Tibial nerve (tissue), 4 donors: ENCODE data around the gene FGF14. TPM values are rescaled to one million over a fixed set of nuclear protein-coding genes. Genes with fewer than 3 reads are reported as not detected.

Experiments used
- DNase-seq, 2 donors: peaks; one replicate each; pipeline ENCODE4 v3.0.0-alpha.2; 2019; ENCODE audit warnings: low spot score in 2 of 2
- H3K27ac ChIP-seq, 4 donors: fragments of 200-600 bp; sonication (generic) in 3 of 4; one replicate each; pipeline ENCODE4 v1.5.1; 2017 to 2019; ENCODE audit warnings: mild to moderate bottlenecking in 1 of 4
- H3K27me3 ChIP-seq, 2 donors: fragments of 200-600 bp; sonication (generic) in 1 of 2; one replicate each; pipeline versions ENCODE4 v1.5.1 to v1.6.0; 2017 to 2019
- H3K36me3 ChIP-seq, 3 donors: fragments of 200-600 bp; sonication (generic); one replicate each; pipeline ENCODE4 v1.5.1; 2018 to 2019
- H3K4me1 ChIP-seq, 4 donors: fragments of 200-600 bp; sonication (generic) in 3 of 4; one replicate each; pipeline ENCODE4 v1.5.1; 2017 to 2019
- H3K4me3 ChIP-seq, 4 donors: fragments of 200-600 bp; sonication (generic) in 3 of 4; one replicate each; pipeline ENCODE4 v1.5.1; 2017 to 2019; ENCODE audit warnings: mild to moderate bottlenecking in 1 of 4, moderate library complexity in 1 of 4
- H3K9me3 ChIP-seq, 4 donors: fragments of 200-600 bp; sonication (generic) in 3 of 4; one replicate each; pipeline ENCODE4 v1.5.1; 2017 to 2019
- CTCF ChIP-seq, 5 experiments: fragments of 200-600 bp in 3 of 5; fragments of 450-650 bp in 2 of 5; sonication (generic) in 3 of 5; IDR thresholded peaks; one replicate each; pipeline ENCODE4 v1.5.1; 2016 to 2019; ENCODE audit warnings: antibody characterized with exemption in 5 of 5, mild to moderate bottlenecking in 3 of 5, moderate library complexity in 2 of 5
- EP300 ChIP-seq, 2 donors: sonication (generic); formaldehyde crosslinking; IDR thresholded peaks; one replicate each; pipeline ENCODE4 v1.6.1; 2017; ENCODE audit warnings: antibody characterized with exemption in 2 of 2, mild to moderate bottlenecking in 1 of 2
- POLR2A ChIP-seq, 2 donors: fragments of 450-650 bp; IDR thresholded peaks; one replicate each; pipeline ENCODE4 v1.6.1; 2017; ENCODE audit warnings: antibody characterized with exemption in 2 of 2, mild to moderate bottlenecking in 2 of 2, moderate library complexity in 2 of 2
- WGBS, 2 donors: methylation state at CpG; one replicate each; pipeline ENCODE4 v1.1.5; 2018; 5-methylcytosine and 5-hydroxymethylcytosine counted together
- total RNA-seq, 4 donors: library from RNA; depleted of rRNA; stranded (reverse); fragments of >200 nt; gene quantifications; one replicate each; pipeline ENCODE4 v1.1.0, GENCODE V29; 2016

The FGF14 gene
- total RNA-seq, 4 donors from 2014 or later = 0.20 to 2.1 (median 0.21) TPM; not detected in 1

GRCh38 chr13:101817898-101818297, 584.0 kb downstream of the FGF14 start:
- no peaks in the 10 kb centered on the region for H3K9me3 ChIP-seq
- TF ChIP-seq CTCF (IDR thresholded peaks at IDR 0.05) = no peak
- TF ChIP-seq EP300 (IDR thresholded peaks at IDR 0.05) = no peak
- no peak for TF ChIP-seq POLR2A (IDR thresholded peaks at IDR 0.05)
- no peaks in the 10 kb centered on the region for H3K36me3 ChIP-seq
- no peak overlapping the region for H3K4me3 ChIP-seq
- 81 to 82% methylated on average over 3 of the region's 3 CpGs for WGBS, 2 donors
- H3K27me3 ChIP-seq = no peaks in the 10 kb centered on the region
- H3K27ac ChIP-seq = no peak overlapping the region
- no peak for DNase-seq
- no peaks in the 10 kb centered on the region for H3K4me1 ChIP-seq

GRCh38 chr13:101811881-101812280, 590.0 kb downstream of the FGF14 start:
- H3K27ac ChIP-seq = no peak overlapping the region
- no peaks in the 10 kb centered on the region for H3K27me3 ChIP-seq
- no peak for DNase-seq
- H3K4me1 ChIP-seq = no peaks in the 10 kb centered on the region
- H3K9me3 ChIP-seq = no peaks in the 10 kb centered on the region
- TF ChIP-seq CTCF (IDR thresholded peaks at IDR 0.05) (no peak), POLR2A (IDR thresholded peaks at IDR 0.05) (no peak), EP300 (IDR thresholded peaks at IDR 0.05) (no peak)
- no peak overlapping the region for H3K4me3 ChIP-seq
- no peaks in the 10 kb centered on the region for H3K36me3 ChIP-seq
- WGBS, 2 donors = 67 to 74% methylated on average over 1 of the region's 1 CpG

GRCh38 chr13:101811284-101811839, 590.5 kb downstream of the FGF14 start:
- Histone ChIP-seq H3K27ac (no peak overlapping the region), H3K9me3 (no peaks in the 10 kb centered on the region), H3K27me3 (no peaks in the 10 kb centered on the region), H3K4me3 (no peak overlapping the region), H3K4me1 (no peaks in the 10 kb centered on the region), H3K36me3 (no peaks in the 10 kb centered on the region)
- WGBS, 2 donors = 45 to 47% methylated on average over 1 of the region's 1 CpG
- TF ChIP-seq POLR2A (IDR thresholded peaks at IDR 0.05) = no peak
- TF ChIP-seq CTCF (IDR thresholded peaks at IDR 0.05) = no peak
- no peak for TF ChIP-seq EP300 (IDR thresholded peaks at IDR 0.05)
- DNase-seq = no peak

- H3K27ac ChIP-seq = no peak overlapping the region
- DNase-seq = no peak
- no peak overlapping the region for H3K4me3 ChIP-seq
- TF ChIP-seq CTCF (IDR thresholded peaks at IDR 0.05) (no peak), EP300 (IDR thresholded peaks at IDR 0.05) (no peak), POLR2A (IDR thresholded peaks at IDR 0.05) (no peak)
- H3K27me3 ChIP-seq = no peaks in the 10 kb centered on the region
- H3K4me1 ChIP-seq = no peaks in the 10 kb centered on the region
- no peaks in the 10 kb centered on the region for H3K9me3 ChIP-seq
- 60 to 80% methylated on average over 4 of the region's 4 CpGs for WGBS, 2 donors
- H3K36me3 ChIP-seq = no peaks in the 10 kb centered on the region
These were observed 602.7 kb downstream of the FGF14 start for GRCh38 chr13:101799196-101799595.

GRCh38 chr13:101798437-101798836, 603.4 kb downstream of the FGF14 start:
- Histone ChIP-seq H3K9me3 (no peaks in the 10 kb centered on the region), H3K27ac (no peak overlapping the region), H3K4me1 (no peaks in the 10 kb centered on the region), H3K4me3 (no peak overlapping the region), H3K36me3 (no peaks in the 10 kb centered on the region), H3K27me3 (no peaks in the 10 kb centered on the region)
- WGBS, 2 donors = 32 to 100% methylated on average over 1 of the region's 1 CpG
- DNase-seq = no peak
- TF ChIP-seq EP300 (IDR thresholded peaks at IDR 0.05) (no peak), CTCF (IDR thresholded peaks at IDR 0.05) (no peak), POLR2A (IDR thresholded peaks at IDR 0.05) (no peak)
